ENCODE measurements around the gene AKAP1. TPM values are rescaled to one million over a fixed set of nuclear protein-coding genes. Genes with fewer than 3 reads are reported as not detected.

Gene AKAP1
- total RNA-seq, 5 donors from 2014 or later (not counting 1 experiment from before 2014, with no cell fraction given): 28.9 to 42.5 (median 35.6) TPM

DNA sequence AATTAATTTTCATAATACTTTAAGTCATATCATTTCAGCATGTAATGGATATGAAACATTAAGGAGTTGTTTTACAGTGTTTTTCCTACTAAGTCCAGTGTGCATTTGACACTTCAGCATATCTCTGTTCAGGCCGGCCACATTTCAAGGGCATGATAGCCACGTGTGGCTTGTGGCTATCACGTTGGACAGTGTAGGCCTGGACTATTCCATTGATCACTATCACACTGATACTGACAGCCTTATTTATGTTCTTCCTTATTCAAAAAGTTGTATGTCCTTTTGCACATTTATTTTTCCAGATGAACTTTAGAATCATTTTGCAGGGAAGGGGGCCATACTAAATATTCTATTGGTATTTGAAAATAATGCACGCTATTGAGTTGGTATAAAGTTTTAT, 39.0 kb downstream of the AKAP1 start:
- no peak overlapping the region for H3K27ac Mint-ChIP-seq
- Histone ChIP-seq H3K27ac (ENCODE audit: low read length) (no peak overlapping the region), H3K27me3 (replicated peaks in 1 of 2; ENCODE audit: control insufficient read depth in 2 of 2, extremely low read depth in 1 of 2, insufficient read depth in 2 of 2, low read length in 1 of 2) (no peaks in the 10 kb centered on the region), H3K4me1 (ENCODE audit: control insufficient read depth in 1 of 2, extremely low read depth in 1 of 2, insufficient read depth in 2 of 2, low read length in 2 of 2) (no peaks in the 10 kb centered on the region), H3K4me3 (ENCODE audit: control insufficient read depth in 1 of 2, extremely low read depth in 1 of 2, low read length in 1 of 2) (no peak overlapping the region), H3K9me3 (no peaks in the 10 kb centered on the region), H3K36me3 (ENCODE audit: control insufficient read depth in 2 of 2, extremely low read depth in 1 of 2, insufficient read depth in 1 of 2, low read length in 1 of 2) (peaks cover 9 to 34% of the 10 kb centered on the region in 2 donors)
- 100% methylated on average over 1 of the region's 4 CpGs for WGBS (ENCODE audit: insufficient coverage)
- no peaks in the 10 kb centered on the region for H3K27me3 Mint-ChIP-seq
- no peaks in the 10 kb centered on the region for H3K4me1 Mint-ChIP-seq
- DNase-seq: no peak
- H3K9me3 Mint-ChIP-seq: no peaks in the 10 kb centered on the region
- peaks cover 30% of the 10 kb centered on the region for H3K36me3 Mint-ChIP-seq
- no peak overlapping the region for H3K4me3 Mint-ChIP-seq
- POLR2A ChIA-PET: no interaction called here
- no peak for ATAC-seq (replicated peaks in 1 of 4)
- CTCF ChIA-PET: interaction anchor here in 1 of 2 donors (0.7 kb wide), 1 partner anchor 178 kb away, joined by 3 read pairs; no protein-coding TSS in a partner anchor

DNA sequence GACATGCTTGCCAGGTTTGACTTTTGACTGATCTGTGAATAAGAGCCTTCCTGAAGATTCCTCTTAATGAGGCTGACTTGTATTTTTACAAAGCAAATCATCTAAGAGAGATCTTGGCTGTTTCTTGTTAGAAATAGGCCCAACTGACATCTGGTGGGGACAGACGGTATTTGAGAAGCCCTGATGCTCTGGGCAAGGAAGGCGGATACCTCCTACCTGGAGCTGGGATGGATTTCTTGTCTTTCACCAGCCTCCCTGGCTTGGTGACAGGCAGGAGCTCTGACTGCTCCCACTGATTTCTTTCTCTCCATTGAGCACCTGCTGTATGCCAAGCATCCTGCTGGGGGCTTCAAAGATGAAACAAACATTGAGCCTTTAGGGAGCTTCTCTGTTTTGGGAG, 40.4 kb downstream of the AKAP1 start:
- CTCF ChIA-PET: no interaction called here
- POLR2A ChIA-PET: no interaction called here
- H3K27ac Mint-ChIP-seq: no peak overlapping the region

DNA sequence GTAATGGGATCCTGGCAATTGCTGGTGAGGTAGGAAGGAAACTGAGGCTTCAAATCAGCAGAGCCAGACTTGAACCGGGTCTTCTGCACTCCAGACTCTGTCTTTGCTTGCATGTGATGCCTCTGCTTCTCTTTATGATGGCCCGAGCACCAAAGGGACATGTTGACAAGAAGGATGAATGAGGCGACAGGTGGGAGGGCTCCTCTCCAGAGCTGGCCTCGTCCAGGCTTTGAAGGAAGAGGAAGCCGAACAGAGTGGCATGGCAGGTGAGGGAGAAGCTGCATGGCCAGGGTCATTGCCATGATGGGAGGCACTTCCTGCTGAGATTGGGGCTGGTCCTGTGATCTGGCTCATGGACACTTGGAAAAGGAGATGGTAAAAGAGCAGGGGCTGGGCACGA, 40.8 kb downstream of the AKAP1 start:
- POLR2A ChIA-PET: no interaction called here
- Histone ChIP-seq H3K4me3 (ENCODE audit: control insufficient read depth in 1 of 2, extremely low read depth in 1 of 2, low read length in 1 of 2) (no peak overlapping the region), H3K4me1 (ENCODE audit: control insufficient read depth in 1 of 2, extremely low read depth in 1 of 2, insufficient read depth in 2 of 2, low read length in 2 of 2) (no peaks in the 10 kb centered on the region), H3K27ac (ENCODE audit: low read length) (no peak overlapping the region), H3K36me3 (ENCODE audit: control insufficient read depth in 2 of 2, extremely low read depth in 1 of 2, insufficient read depth in 1 of 2, low read length in 1 of 2) (peaks cover 9 to 23% of the 10 kb centered on the region in 2 donors), H3K9me3 (no peaks in the 10 kb centered on the region), H3K27me3 (replicated peaks in 1 of 2; ENCODE audit: control insufficient read depth in 2 of 2, extremely low read depth in 1 of 2, insufficient read depth in 2 of 2, low read length in 1 of 2) (no peaks in the 10 kb centered on the region)
- DNase-seq (no peak), ATAC-seq (replicated peaks in 1 of 4) (no peak)
- CTCF ChIA-PET: no interaction called here
- no peak overlapping the region for H3K4me3 Mint-ChIP-seq
- no peak overlapping the region for H3K27ac Mint-ChIP-seq
- no peaks in the 10 kb centered on the region for H3K9me3 Mint-ChIP-seq
- 91% methylated on average over 5 of the region's 6 CpGs for WGBS (ENCODE audit: insufficient coverage)
- peaks cover 20% of the 10 kb centered on the region for H3K36me3 Mint-ChIP-seq
- peaks cover 0 to 1% of the 10 kb centered on the region in 2 donors for H3K27me3 Mint-ChIP-seq
- peaks cover 0 to 1% (median under 1%) of the 10 kb centered on the region in 3 donors for H3K4me1 Mint-ChIP-seq

More for the DNA sequence above, 40.4 kb downstream of the AKAP1 start:
- H3K4me1 Mint-ChIP-seq: no peaks in the 10 kb centered on the region
- H3K27me3 ChIP-seq (replicated peaks in 1 of 2; ENCODE audit: control insufficient read depth in 2 of 2, extremely low read depth in 1 of 2, insufficient read depth in 2 of 2, low read length in 1 of 2): no peaks in the 10 kb centered on the region
- H3K27ac ChIP-seq (ENCODE audit: low read length): no peak overlapping the region
- no peak overlapping the region for H3K4me3 Mint-ChIP-seq
- WGBS (ENCODE audit: insufficient coverage): 100% methylated on average over 2 of the region's 2 CpGs
- no peak for DNase-seq
- peaks cover 24% of the 10 kb centered on the region for H3K36me3 Mint-ChIP-seq
- H3K4me1 ChIP-seq (ENCODE audit: control insufficient read depth in 1 of 2, extremely low read depth in 1 of 2, insufficient read depth in 2 of 2, low read length in 2 of 2): no peaks in the 10 kb centered on the region
- no peaks in the 10 kb centered on the region for H3K27me3 Mint-ChIP-seq
- ATAC-seq (replicated peaks in 1 of 4): no peak
- H3K36me3 ChIP-seq (ENCODE audit: control insufficient read depth in 2 of 2, extremely low read depth in 1 of 2, insufficient read depth in 1 of 2, low read length in 1 of 2): peaks cover 9 to 26% of the 10 kb centered on the region in 2 donors
- no peaks in the 10 kb centered on the region for H3K9me3 Mint-ChIP-seq
- no peaks in the 10 kb centered on the region for H3K9me3 ChIP-seq
- H3K4me3 ChIP-seq (ENCODE audit: control insufficient read depth in 1 of 2, extremely low read depth in 1 of 2, low read length in 1 of 2): no peak overlapping the region

DNA sequence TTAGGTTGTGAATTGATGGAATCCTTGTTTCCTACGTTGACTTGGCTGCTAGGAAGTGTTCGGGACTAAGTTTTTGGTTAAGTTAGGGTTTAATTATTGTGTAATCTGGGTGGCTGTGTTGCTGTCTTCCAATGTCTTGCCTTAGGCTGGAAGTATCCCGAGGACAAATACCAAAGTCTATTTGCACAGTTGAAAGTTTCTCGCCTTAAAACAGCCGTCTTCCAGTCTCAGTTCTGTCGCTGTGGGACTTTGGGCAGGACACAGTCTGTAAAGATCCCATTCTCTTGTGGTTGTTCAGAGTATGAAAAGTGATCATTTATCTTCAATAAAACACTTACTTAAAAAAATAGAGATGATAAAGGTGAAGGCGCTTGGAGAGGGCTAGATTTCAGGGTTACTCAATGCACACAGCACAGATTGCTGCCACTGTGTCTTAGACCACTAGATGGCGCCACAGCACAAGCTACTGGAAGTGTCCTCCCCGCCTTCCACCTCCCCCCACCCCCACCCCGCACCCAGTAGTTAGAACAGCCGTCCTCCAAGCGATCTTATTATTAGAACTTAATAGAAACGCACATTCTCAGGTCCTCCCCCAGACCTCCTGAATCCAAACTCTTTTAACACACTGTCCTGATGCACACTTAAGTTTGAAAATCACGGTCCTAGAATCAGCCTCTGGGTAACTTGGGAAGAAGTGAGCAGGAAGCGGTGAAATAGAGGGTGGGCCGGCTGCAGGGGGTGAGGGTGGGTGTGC, 45.8 kb downstream of the AKAP1 start:
- Histone ChIP-seq H3K4me3 (ENCODE audit: control insufficient read depth in 1 of 2, extremely low read depth in 1 of 2, low read length in 1 of 2) (no peak overlapping the region), H3K27ac (ENCODE audit: low read length) (no peak overlapping the region), H3K27me3 (replicated peaks in 1 of 2; ENCODE audit: control insufficient read depth in 2 of 2, extremely low read depth in 1 of 2, insufficient read depth in 2 of 2, low read length in 1 of 2) (peaks cover 0 to 6% of the 10 kb centered on the region in 2 experiments), H3K9me3 (no peaks in the 10 kb centered on the region), H3K4me1 (ENCODE audit: control insufficient read depth in 1 of 2, extremely low read depth in 1 of 2, insufficient read depth in 2 of 2, low read length in 2 of 2) (peaks cover 2 to 7% of the 10 kb centered on the region in 2 experiments), H3K36me3 (ENCODE audit: control insufficient read depth in 2 of 2, extremely low read depth in 1 of 2, insufficient read depth in 1 of 2, low read length in 1 of 2) (no peaks in the 10 kb centered on the region)
- H3K27ac Mint-ChIP-seq: no peak overlapping the region
- WGBS (ENCODE audit: insufficient coverage): 72% methylated on average over 3 of the region's 16 CpGs
- peak; percentile 88 to 93 (median 89) for ATAC-seq (replicated peaks in 1 of 4)
- no peak overlapping the region for H3K4me3 Mint-ChIP-seq
- CTCF ChIA-PET: interaction anchor here in 1 of 2 donors (0.6 to 1.0 kb wide), 4 partner anchors 28 to 703 kb away, joined by 3 to 4 read pairs (median 4); no protein-coding TSS in a partner anchor
- POLR2A ChIA-PET: no interaction called here
- peaks cover 0 to 3% of the 10 kb centered on the region in 2 donors for H3K27me3 Mint-ChIP-seq
- peak; percentile 58 to 91 (median 76) for DNase-seq
- H3K4me1 Mint-ChIP-seq: peaks cover 6 to 9% (median 8%) of the 10 kb centered on the region in 3 donors
- H3K9me3 Mint-ChIP-seq: no peaks in the 10 kb centered on the region
- no peaks in the 10 kb centered on the region for H3K36me3 Mint-ChIP-seq

DNA sequence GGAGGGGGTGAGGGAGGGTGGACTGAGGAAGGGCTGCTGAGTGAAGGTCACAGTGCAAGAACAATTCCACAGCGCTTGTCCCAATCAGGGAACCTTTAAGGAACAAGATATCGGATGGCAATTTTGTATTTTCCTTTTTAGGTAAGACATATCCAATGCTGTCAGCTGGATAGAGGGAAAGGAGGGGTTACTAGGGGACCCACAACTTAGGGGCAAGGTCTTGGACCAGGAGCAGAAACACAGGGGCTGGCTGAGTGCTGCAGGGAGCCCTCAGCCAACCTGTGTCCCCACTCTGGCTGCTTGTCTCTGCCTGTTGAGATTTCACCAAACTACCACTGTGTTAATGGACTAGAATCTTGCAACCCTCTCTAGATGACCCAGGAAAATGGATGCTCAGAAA, 47.6 kb downstream of the AKAP1 start:
- Mint-ChIP-seq H3K27me3 (peaks cover under 1 to 3% of the 10 kb centered on the region in 2 donors), H3K27ac (no peak overlapping the region), H3K4me3 (no peak overlapping the region), H3K4me1 (peaks cover 10 to 16% (median 14%) of the 10 kb centered on the region in 3 donors), H3K36me3 (no peaks in the 10 kb centered on the region), H3K9me3 (no peaks in the 10 kb centered on the region)
- no peaks in the 10 kb centered on the region for H3K9me3 ChIP-seq
- ATAC-seq (replicated peaks in 1 of 4) (no peak), DNase-seq (no peak)
- no peaks in the 10 kb centered on the region for H3K36me3 ChIP-seq (ENCODE audit: control insufficient read depth in 2 of 2, extremely low read depth in 1 of 2, insufficient read depth in 1 of 2, low read length in 1 of 2)
- peaks cover 4 to 12% of the 10 kb centered on the region in 2 experiments for H3K4me1 ChIP-seq (ENCODE audit: control insufficient read depth in 1 of 2, extremely low read depth in 1 of 2, insufficient read depth in 2 of 2, low read length in 2 of 2)
- H3K27ac ChIP-seq (ENCODE audit: low read length): no peak overlapping the region
- no peak overlapping the region for H3K4me3 ChIP-seq (ENCODE audit: control insufficient read depth in 1 of 2, extremely low read depth in 1 of 2, low read length in 1 of 2)
- 86% methylated on average over 2 of the region's 2 CpGs for WGBS (ENCODE audit: insufficient coverage)
- ChIA-PET CTCF (interaction anchor here in 1 of 2 donors (0.8 kb wide), 1 partner anchor 649 kb away, joined by 3 read pairs; no protein-coding TSS in a partner anchor), POLR2A (no interaction called here)
- peaks cover 0 to 7% of the 10 kb centered on the region in 2 experiments for H3K27me3 ChIP-seq (replicated peaks in 1 of 2; ENCODE audit: control insufficient read depth in 2 of 2, extremely low read depth in 1 of 2, insufficient read depth in 2 of 2, low read length in 1 of 2)

DNA sequence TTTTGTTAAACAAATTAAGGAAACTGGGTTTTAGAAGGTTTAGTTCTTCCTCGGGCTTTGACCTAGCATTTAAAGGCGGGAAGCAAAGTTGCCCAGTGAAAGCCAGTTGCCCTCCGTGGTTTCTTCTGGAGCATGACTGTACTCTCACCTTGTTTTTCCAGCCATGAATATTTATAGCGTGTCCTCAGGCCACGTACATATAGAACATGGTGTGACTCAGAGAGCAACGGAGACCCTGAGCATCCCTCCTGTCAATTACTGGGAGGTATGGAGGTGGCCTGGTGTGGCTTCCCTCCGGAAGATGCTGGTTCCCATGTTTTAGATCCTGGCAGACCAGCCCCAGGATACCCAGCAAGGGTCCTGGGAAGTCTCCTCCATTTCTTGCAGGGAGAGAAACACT, 48.4 kb downstream of the AKAP1 start:
- Mint-ChIP-seq H3K27ac (no peak overlapping the region), H3K4me3 (no peak overlapping the region), H3K27me3 (peaks cover 3% of the 10 kb centered on the region in 2 donors), H3K9me3 (no peaks in the 10 kb centered on the region), H3K4me1 (peaks cover 10 to 16% (median 14%) of the 10 kb centered on the region in 3 donors), H3K36me3 (no peaks in the 10 kb centered on the region)
- WGBS (ENCODE audit: insufficient coverage): 89% methylated on average over 3 of the region's 7 CpGs
- ATAC-seq (replicated peaks in 1 of 4) (no peak), DNase-seq (no peak)
- no peaks in the 10 kb centered on the region for H3K9me3 ChIP-seq
- H3K27me3 ChIP-seq (replicated peaks in 1 of 2; ENCODE audit: control insufficient read depth in 2 of 2, extremely low read depth in 1 of 2, insufficient read depth in 2 of 2, low read length in 1 of 2): peaks cover 0 to 13% of the 10 kb centered on the region in 2 experiments
- H3K4me3 ChIP-seq (ENCODE audit: control insufficient read depth in 1 of 2, extremely low read depth in 1 of 2, low read length in 1 of 2): no peak overlapping the region
- no peaks in the 10 kb centered on the region for H3K36me3 ChIP-seq (ENCODE audit: control insufficient read depth in 2 of 2, extremely low read depth in 1 of 2, insufficient read depth in 1 of 2, low read length in 1 of 2)
- H3K4me1 ChIP-seq (ENCODE audit: control insufficient read depth in 1 of 2, extremely low read depth in 1 of 2, insufficient read depth in 2 of 2, low read length in 2 of 2): peaks cover 4 to 12% of the 10 kb centered on the region in 2 experiments
- ChIA-PET CTCF (interaction anchor here in 1 of 2 donors (0.6 to 0.8 kb wide), 2 partner anchors 10 to 648 kb away, joined by 3 to 5 read pairs; no protein-coding TSS in a partner anchor), POLR2A (no interaction called here)
- no peak overlapping the region for H3K27ac ChIP-seq (ENCODE audit: low read length)
